Measurements from ENCODE around the gene BEX3.
"Not testable (repeated sequence)": the region's sequence is repeated elsewhere in the genome, so short reads cannot be mapped to it uniquely, and the experiment has no call there.

Gene BEX3

DNA sequence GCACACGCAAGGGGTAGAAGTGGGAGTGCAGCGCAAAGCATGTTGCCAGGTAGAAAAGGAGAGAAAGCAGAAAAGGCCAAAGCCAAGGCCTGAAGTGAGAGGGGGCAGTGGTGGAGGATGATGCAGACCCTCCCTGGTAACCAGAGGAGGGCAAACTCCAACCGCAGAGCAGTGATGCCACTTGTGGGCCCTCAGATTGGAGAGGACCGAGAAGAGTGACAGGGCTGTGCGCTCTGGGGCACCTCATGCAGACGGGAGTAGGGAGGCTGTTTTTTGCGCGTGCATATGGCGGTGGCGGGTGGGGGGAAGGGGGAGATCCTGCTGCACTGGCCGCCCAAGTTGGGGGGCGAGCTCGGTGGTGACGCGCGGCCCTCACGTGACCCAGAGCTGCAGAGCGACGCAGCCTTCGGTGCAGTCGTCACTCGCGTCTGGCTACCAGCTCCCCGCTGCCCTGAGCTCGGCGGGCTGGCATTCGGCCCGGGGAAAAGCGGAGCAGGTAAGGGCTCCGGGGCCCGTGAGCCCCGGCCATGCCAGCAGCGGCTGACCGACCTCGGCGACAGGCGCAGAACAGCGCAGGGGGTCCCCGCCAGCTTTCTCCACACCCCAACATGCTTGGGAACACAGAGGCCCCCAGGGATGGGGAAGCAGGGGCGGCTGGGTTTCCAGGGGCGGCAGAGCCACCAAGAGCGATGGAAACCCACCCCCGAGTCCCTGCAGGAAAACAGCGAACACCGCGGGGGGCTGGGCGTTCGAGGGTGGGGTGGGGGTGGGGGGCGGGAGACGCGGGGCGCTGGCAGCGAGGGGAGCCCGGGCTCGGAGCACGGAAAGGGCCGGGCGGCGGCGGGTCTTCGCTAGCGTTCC, at the start of gene BEX3:
BEX3 (plus strand) TSS at position 421 of the 861 bp plus-strand sequence. CDS start 984 bp downstream, outside the sequence.
- peak; percentile 59 for DNase-seq (ENCODE audit: low spot score)

DNA sequence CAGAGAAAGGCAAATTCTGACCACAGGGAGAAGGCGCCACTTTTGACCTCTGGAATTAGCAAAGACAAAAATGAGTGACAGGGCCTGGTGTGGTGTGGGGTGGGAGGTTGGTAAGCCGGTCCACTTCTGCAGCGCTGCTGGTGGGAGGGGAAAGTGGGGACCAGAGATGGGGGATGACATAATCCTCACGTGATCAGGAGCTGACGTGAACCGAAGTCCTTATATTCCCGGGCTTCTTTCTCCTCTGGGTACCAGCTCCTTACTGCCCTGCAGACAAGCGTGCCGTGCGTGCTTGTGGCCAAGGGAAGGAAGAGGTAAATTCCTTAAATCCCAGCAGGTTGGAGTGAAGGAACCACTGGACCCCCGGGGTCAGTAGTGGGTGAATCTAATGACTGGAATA, 46.3 kb upstream of the BEX3 start, which contains the start of gene TCEAL7:
TCEAL7 (plus strand) TSS at position 249 of the 400 bp plus-strand sequence. CDS start 1,165 bp downstream, outside the sequence.
- DNase-seq (ENCODE audit: low spot score) = peak; percentile 88

DNA sequence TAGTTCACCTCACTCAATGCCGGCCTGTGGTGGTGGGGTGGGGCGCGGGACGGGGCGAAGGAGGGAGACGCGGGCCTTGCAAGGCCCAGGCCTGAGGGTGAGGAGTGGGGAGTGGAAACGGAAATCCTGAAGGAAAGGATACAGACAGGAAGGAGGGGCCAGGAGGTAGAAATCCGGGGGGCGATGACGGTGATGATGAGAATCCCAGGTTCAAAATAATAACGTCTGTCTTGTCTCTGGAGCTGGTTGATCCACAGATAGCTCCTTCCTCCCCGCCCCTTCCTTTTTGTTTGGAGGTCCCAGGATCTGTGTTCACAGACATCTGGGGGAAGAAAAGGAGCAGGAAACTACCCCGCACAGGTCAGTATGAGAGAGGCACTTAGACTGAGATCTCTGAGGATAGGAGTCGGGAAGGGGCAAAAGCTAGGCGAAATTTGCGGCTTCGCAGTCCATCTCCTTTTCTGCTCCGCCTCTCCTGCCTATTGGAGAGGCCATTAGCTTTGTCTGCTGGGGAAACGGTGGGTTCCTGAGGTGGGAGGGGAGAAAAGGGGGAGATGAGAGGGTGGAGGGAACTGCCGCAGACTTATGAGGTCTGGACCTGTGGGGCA, 45.6 kb upstream of the BEX3 start:
- no peak for DNase-seq (ENCODE audit: low spot score)

DNA sequence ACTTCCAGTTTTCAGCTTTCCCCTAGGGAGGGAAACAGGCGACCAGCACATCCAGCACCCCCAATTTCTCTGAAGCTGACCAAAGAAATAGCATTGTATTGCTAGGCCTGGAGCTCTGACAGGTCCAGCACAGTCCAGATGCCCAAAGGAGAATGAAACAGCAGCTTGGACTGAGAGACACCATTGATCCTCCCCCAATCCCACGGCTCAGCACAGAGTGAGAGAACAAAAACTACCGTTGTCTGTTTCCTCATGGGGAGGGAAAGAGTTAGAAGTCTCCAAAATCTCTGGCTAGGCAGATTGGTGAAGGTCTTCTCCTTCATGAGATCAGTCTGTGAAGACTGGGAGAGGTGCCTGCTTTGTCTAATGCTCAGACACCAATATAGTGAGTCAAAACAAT, 37.7 kb upstream of the BEX3 start:
- DNase-seq (ENCODE audit: low spot score) = peak; percentile 79

DNA sequence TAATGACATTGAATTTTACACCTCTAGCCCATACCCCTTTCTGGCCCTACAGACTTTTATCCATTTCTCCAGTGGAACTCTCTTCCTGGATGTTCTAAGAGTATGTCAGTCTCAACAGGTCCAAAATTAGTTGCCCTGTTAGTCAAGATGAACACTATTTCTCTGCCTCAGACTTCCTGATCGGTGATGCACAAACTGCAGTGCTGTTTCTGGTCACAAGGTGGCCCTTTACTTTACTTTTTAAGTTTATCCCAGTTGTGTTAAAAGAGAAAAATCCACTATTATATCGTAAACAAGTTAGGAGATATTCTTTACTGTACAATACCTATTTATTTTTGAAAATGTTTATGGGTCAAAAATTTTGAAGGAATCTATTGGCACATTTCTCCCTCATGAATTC, 33.2 kb upstream of the BEX3 start:
- DNase-seq (ENCODE audit: low spot score) = no peak

DNA sequence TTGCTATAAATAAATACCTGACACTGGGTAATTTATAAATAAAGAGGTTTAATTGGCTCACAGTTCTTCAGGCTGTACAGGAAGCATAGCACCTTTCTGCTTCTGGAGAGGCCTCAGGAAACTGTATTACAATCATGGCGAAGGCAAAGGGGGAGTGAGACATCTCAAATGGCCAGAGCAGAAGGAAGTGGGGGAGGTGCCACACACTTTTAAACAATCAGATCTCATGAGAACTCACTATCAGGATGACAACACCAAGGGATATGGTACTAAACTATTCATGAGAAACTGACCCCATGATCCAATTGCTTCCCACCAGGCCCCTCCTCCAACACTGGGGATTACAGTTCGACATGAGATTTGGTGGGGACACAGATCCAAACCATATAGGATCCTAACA, 31.7 kb upstream of the BEX3 start:
- no peak for DNase-seq (ENCODE audit: low spot score)

DNA sequence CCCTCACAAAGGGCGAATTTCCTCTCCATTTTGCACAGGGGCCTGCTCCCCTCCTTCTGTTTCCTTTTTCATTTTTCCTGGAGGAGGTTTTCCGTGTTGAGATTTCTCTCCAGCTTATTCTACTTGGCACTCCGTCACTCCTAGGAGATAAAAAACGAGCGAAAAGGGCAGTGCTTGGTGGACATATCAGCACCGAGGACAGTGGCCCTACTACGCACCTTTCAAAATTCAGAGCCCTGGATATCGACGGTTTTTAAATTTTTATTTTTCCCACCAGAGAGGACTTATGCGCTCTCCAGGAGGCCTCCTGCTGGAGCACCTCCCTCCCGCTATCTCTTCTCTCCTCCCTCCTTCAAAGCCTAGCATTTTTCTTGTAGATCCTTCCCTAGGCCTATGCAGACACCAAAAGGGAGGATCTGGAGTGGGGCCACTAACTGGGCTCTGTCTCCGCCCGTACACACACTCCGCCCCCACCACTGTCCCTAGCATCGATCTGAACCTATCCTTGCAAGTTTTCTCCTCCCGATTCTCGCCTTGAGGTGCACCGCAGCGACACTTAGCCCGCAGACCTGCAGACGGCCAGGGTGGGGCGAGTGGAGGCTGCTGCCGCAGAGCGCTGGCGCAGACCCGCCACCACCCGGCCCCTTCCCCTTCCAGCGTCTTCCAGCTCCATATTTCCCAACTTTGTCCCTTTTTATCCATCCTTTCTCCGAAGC, 28.5 kb upstream of the BEX3 start:
- no peak for DNase-seq (ENCODE audit: low spot score)

DNA sequence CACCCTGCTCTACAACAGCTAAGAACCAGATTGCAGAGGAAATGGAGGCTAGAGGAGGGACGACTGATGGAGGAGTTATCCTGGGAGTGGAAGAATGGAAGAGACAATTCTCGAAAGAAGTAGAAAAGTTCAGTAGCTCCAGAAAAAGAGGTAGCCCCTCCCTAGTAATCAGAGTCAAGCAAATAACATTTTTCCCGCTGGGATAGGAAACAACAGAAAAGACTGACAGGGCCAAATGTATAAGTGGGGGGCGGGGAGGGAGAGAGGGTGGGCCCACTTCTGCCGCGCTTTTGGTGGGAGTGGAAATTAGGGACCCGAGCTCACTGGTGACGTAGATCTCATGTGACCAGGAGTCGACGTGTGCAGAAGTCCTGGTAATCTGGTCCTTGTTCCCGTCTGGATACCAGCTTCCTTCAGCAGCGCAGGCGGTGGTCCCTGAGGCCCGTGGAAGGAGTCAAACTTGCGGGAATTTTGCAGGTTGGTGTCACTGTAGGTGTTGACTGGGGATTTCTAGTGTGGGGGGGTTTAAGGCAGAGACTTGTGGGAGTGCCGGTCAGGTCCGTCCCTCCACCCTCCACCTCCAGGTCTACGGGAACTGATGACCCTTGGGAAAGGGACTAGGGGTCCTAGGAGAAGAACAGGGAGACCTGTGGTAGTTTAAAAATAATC, 20.1 kb upstream of the BEX3 start, which contains the start of gene TCEAL9:
TCEAL9 (plus strand) TSS at position 377 of the 669 bp plus-strand sequence. CDS start 1,179 bp downstream, outside the sequence.
- no peak for DNase-seq (ENCODE audit: low spot score)

DNA sequence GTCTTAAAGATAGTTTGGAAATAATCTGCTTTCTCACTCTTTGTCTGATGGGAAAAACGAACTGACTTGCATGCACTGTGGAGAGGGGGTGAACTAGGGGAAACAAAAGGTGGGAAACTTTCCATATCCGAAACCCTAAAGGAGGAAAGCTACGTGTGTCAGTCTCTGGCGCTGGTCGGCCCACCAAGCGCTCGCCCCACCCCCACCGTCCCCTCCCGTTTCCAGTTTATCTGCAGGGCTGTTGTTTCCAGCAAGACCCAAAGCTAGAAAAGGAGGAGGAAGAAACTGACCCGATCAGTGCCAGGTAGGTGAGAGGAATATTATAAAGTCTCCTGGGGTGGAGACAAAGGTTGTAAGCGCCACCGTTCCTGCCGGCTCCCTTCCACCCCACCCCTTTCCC, 19.5 kb upstream of the BEX3 start:
- no peak for DNase-seq (ENCODE audit: low spot score)

DNA sequence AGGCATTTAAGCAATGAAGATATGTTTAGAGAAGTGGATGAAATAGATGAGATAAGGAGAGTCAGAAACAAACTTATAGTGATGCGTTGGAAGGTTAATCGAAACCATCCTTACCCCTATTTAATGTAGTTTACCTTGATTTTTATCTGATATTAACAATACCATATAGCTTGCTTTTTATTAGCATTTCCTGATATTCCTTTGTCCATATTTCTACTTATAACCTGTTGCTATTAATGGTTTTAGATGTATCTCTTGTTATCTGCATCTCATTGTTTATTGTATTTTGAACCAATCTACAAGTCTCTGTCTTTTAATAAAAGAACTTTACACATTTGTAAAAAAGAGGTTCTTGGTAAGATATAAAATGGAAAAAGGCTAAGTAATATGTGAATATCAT, 18.5 kb upstream of the BEX3 start:
- no peak for DNase-seq (ENCODE audit: low spot score)

DNA sequence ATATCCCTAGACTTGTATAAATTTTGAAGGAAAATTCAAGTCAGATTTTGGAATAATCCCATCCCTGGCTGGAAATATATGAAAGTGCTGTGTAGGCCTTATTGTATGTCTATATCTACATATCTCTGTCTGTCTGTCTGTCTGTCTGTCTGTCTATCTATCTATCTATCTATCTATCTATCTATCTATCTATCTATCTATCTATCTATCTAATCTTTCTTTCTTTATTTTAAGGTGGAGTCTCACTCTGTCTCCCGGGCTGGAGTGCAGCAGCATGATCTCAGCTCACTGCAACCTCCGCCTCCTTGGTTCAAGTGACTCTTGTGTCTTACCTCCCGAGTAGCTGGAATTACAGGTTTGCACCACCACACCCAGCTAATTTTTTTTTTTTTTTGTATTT, 16.7 kb upstream of the BEX3 start:
- DNase-seq (ENCODE audit: low spot score) = not testable (repeated sequence)

DNA sequence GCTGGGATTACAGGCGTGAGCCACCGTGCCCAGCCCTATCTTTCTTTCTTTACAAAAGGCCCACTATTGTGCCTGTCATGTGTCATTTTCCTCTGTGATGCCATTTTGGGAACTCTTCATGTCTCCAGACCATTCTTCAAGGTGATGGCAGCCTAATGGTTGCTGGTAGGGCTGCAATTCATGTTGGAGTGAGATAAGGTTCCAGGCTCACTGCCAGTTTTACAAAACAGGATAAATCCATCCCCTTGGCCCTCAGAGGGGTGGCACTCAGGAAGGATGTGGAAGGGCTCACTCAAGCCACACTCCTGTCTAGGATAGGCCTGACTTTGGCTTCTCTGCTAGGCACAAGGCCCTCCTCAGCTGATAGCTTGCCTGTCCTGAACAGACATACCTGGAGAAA, 16.2 kb upstream of the BEX3 start:
- DNase-seq (ENCODE audit: low spot score) = no peak

DNA sequence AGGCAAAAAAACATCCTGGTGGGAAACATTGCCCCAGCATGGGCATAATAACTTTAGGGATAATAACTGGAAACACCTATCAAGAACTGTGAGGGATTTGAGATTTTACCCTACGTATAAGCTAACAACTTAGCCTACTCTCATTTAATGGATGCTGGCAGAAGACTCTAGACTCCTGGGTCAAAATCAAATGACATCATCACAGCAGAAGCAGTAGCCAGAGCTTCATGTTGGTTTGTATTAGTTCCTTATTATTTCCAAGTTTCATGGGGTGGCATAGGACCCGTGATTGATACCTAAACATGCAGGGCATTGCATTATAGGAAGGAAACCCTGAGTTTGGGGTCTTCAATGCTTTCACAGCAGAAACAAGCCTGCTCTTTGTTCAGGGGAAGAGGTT, 15.4 kb upstream of the BEX3 start:
- DNase-seq (ENCODE audit: low spot score) = no peak

DNA sequence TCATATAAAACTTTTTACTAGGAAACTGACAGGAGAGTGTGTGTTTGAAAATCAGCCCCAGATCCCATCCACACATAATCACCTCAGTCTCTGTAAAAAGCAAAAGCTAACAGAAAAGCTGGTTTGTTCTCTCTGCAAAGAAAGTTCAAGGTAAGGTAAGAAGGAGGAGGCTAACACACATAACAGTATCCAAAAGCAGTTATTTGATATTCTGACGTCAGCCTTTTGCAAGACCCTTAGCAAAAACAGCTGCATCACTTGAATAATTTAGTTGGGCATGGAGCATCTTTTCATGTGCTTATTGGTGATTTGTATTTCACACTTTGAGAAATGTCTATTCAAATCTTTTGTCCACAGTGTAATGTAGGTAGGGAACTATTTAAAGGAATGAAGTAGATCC, 14.5 kb upstream of the BEX3 start:
- no peak for DNase-seq (ENCODE audit: low spot score)

DNA sequence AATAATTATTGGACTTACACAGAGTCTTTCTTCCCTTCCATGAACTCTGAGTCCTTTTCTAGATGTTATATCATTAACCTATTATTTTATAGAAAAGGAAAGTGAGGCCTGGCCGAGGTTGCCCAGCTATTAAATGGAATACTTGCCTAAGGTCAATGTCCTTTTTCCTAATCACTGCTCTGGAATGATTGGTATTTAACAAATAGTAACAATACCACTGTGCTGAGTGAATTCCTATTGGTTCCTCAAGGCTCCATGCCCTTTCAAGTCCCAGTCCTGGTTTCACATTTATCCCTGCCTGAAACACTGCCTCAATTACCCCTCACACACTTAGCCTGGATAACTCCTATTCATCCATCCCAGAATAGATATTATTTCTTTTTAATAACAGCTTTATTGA, 13.9 kb upstream of the BEX3 start:
- DNase-seq (ENCODE audit: low spot score) = no peak

DNA sequence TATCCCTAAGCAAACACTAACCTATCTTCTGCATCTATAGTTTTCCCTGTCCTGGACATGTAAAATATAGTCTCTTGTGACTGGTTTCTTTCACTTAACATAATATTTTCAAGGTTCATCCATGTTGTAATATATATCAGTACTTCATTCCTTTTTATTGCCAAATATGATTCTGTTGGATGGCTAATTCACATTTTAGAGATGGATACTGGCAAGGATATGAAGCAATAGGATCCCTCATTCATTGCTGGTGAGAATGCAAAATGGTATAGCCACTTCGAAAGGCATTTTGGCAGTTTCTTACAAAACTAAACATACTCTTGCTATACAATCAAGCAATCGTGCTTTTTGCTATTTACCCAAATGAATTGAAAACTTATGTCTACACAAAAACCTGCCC, 13.3 kb upstream of the BEX3 start:
- no peak for DNase-seq (ENCODE audit: low spot score)

DNA sequence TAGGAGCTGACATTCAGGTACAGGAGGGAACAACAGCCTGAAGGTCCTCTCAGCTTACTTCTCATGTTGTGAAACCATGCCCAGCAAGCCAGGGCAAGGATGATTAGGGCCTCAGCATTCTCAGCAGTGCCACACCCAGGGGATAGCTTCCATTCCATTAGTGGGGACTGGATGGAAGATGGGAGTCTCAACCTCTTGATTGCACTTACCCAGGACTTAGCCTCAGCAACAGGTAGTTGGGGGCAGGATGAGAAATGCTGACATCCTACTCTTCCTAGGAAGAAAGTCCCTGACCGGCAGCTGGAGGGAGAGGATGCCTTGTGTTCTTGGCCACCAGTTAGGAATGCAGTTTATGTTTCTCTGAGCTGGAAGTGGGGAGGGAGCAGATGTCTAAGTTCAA, 8.8 kb upstream of the BEX3 start:
- DNase-seq (ENCODE audit: low spot score) = no peak

DNA sequence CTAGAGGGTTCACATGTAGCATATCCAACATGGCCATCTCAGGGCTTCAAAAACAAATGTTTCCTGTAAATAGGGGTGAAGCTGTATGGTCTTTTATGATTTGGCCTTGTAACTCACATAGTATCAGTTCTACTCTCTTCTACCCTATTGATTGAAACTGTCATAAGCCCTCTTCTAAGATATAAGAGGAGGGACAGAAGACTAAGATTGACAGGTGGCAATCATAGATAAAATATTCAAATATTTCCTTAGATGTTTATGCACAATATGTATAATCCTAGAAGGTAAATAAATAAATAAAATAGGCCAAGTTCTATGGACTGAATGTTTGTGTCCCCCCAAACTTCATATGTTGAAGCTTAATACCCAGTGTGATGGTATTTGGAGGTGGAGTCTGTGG, 6.9 kb upstream of the BEX3 start:
- no peak for DNase-seq (ENCODE audit: low spot score)

DNA sequence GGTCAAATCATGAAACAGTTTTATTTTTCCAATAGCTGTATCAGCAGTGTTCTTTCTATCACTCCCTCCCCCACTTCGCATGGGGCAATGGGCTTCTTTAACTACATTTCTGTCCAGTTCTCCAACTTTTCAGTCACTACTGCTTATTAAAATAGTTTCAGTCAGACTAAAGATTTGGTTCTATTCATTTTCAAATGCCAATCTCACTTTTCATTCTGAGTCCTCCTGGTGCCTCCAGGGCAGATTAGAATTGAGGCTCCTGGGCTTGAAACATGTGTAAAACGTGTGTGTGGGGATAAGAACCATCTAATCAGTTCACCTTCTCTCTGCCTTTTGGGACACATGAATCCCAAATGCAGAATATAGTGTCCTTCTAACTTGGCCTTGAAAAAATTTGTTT, 3.5 kb upstream of the BEX3 start:
- DNase-seq (ENCODE audit: low spot score) = no peak

DNA sequence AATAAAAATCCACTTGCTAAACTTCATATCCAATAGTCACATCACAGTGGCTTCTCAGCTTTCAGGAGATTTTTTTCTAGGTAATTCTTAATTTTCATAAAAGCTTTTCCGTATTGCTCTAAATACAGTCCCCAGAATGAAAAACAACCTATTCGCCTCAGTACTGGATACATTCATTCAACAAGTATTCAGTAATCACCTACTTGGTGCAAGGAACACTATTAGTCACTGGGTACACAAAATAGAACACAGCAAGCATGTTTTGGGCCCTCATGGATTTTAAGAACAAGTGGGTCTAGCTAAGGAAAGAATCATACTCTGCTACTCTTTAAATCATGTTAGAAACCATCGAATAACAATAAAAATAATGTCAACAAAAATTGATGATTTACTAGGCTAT, 2.8 kb upstream of the BEX3 start:
- DNase-seq (ENCODE audit: low spot score) = no peak

DNA sequence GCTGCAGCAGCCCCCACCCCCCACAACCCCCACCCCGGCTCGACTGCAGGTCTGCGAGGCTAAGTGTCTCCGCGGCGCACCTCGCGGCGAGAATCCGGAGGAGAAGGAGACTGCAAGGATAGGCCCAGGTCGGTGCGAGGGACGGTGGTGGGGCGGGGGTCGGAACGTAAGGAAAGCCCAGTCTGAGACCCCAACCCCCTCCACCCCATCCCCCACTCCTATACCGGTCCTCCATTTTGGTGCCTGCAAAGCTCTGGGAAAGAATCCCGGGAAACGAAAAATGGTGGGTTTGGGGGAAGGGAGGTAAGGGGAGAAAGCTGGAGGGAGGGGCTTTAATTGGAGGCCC, 614 bp downstream of the BEX3 start:
- DNase-seq (ENCODE audit: low spot score) = no peak

DNA sequence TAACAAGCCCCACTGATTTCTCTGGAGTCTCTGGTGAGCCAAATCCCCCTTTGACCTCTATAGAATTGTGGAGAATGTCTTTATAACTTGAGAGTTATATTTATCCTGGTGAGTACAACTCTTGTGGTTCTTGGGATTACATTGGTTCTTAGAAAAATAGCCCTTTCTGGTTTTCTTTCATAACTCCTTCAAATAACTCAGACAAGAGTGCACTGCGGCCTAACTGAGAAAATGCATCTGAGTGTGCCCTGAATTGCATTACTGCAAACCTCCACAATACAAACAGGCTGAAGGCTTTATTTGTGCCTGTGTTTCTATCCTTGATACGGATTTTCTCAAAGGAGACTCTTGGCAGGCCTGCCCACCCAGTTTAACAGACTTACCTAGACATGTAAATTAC, 2.7 kb downstream of the BEX3 start:
- no peak for DNase-seq (ENCODE audit: low spot score)
